Skin of body (tissue), 2 donors: Measurements from ENCODE around the gene TNPO2. TPM values are rescaled to one million over a fixed set of nuclear protein-coding genes. Genes with fewer than 3 reads are reported as not detected.

Experiments used
- DNase-seq: peaks from one replicate; lab custom pipeline; 2025; lab: John Stamatoyannopoulos, UW
- total RNA-seq: library from RNA; depleted of rRNA; stranded (reverse); fragments of >200 nt; gene quantifications from one replicate; pipeline ENCODE4 v1.2.3, GENCODE V29; 2014

Gene TNPO2
- 31.6 TPM for total RNA-seq

- no peak for DNase-seq
Measured at GRCh38 chr19:12723641-12724426, at the start of gene TNPO2. Gene TNPO2, minus strand, starts transcription at chr19:12723932. Its CDS starts 2,955 bp downstream, at chr19:12720977.

GRCh38 chr19:12772323-12772722, 48.6 kb upstream of the TNPO2 start:
- no peak for DNase-seq

- DNase-seq: no peak
Measured at GRCh38 chr19:12770922-12771321, 47.2 kb upstream of the TNPO2 start.

- DNase-seq: no peak
Measured at GRCh38 chr19:12769689-12770088, 46.0 kb upstream of the TNPO2 start.

GRCh38 chr19:12767666-12768065, 43.9 kb upstream of the TNPO2 start:
- DNase-seq: no peak

GRCh38 chr19:12767150-12767549, 43.4 kb upstream of the TNPO2 start:
- DNase-seq: no peak

- DNase-seq: peak; percentile 70
Measured at GRCh38 chr19:12766051-12766521, 42.4 kb upstream of the TNPO2 start.

GRCh38 chr19:12764698-12765097, 41.0 kb upstream of the TNPO2 start:
- no peak for DNase-seq

- DNase-seq: no peak
Measured at GRCh38 chr19:12763100-12763499, 39.4 kb upstream of the TNPO2 start.

GRCh38 chr19:12759686-12760085, 36.0 kb upstream of the TNPO2 start:
- no peak for DNase-seq

- peak; percentile 31 for DNase-seq
Measured at GRCh38 chr19:12757544-12758274, 34.0 kb upstream of the TNPO2 start.

GRCh38 chr19:12756150-12756883, 32.6 kb upstream of the TNPO2 start:
- DNase-seq: no peak

- no peak for DNase-seq
Measured at GRCh38 chr19:12754465-12755196, 30.9 kb upstream of the TNPO2 start.

- no peak for DNase-seq
Measured at GRCh38 chr19:12752056-12752781, 28.5 kb upstream of the TNPO2 start.

GRCh38 chr19:12751635-12752034, 27.9 kb upstream of the TNPO2 start, which contains the start of gene BEST2:
Gene BEST2, plus strand, starts transcription at chr19:12751791. Its CDS starts 802 bp downstream, at chr19:12752593.
- no peak for DNase-seq

- no peak for DNase-seq
Measured at GRCh38 chr19:12750851-12751250, 27.1 kb upstream of the TNPO2 start.

- no peak for DNase-seq
Measured at GRCh38 chr19:12749938-12750521, 26.3 kb upstream of the TNPO2 start.

- no peak for DNase-seq
Measured at GRCh38 chr19:12748489-12748888, 24.8 kb upstream of the TNPO2 start.

- DNase-seq: no peak
Measured at GRCh38 chr19:12745166-12745897, 21.6 kb upstream of the TNPO2 start.
